ENCODE data around the gene ZNF789. TPM values are rescaled to one million over a fixed set of nuclear protein-coding genes. Genes with fewer than 3 reads are reported as not detected.

The ZNF789 gene
- total and polyA plus RNA-seq, 2 of the 13 experiments (the other 11 are each of a cell fraction or from before 2014, with no cell fraction given), result 19.8 to 25.1 TPM

DNA sequence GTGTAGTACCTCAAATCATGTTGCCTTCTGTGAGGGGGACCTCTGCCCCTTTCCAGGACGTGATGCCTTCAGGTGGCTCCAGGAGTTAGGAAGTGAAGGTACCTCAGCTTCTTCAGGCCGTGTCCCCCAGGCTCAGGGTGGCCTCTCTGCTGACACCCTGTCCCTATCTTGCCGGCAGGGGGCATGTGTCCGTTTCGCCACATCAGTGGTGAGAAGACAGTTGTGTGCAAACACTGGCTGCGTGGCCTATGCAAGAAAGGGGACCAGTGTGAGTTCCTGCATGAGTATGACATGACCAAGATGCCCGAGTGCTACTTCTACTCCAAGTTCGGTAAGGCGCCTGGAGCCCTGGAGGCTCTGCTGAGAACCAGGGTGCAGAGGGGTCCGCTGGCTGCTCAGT is 24.7 kb upstream of the ZNF789 start:
- H3K36me3 ChIP-seq (replicated peaks in 1 of 2; ENCODE audit: control insufficient read depth in 1 of 2, insufficient read depth in 2 of 2, low read length in 2 of 2), result peaks cover 32 to 84% of the 10 kb centered on the region in 2 experiments
- BruUV-seq (replicated peaks), result no TSS peak
- no peaks in the 10 kb centered on the region for H3K9me3 ChIP-seq (ENCODE audit: low read length)
- ChIA-PET POLR2A (interaction anchor here (0.7 to 1.5 kb wide), 2 partner anchors 9 to 45 kb away, joined by 3 to 4 read pairs; partner anchors contain the start of genes CPSF4 and PTCD1), CTCF (ENCODE audit: low intra/inter-chr PET ratio, low total read pairs) (no interaction called here)
- H3K4me1 ChIP-seq (ENCODE audit: insufficient read depth, low read length), result no peaks in the 10 kb centered on the region
- H3K27me3 ChIP-seq (ENCODE audit: control insufficient read depth in 1 of 2, insufficient read depth in 2 of 2, low read length in 2 of 2), result no peaks in the 10 kb centered on the region
- peak; percentile 51 for DNase-seq (ENCODE audit: low spot score)
- H2AFZ ChIP-seq (ENCODE audit: low read length), result no peak overlapping the region
- H3K9ac ChIP-seq (ENCODE audit: insufficient read depth, low read depth, low read length), result no peak overlapping the region
- ATAC-seq, result peak; percentile 82
- peaks cover 2% of the 10 kb centered on the region; the same call in 1 of the 2 replicates for H4K20me1 ChIP-seq (ENCODE audit: insufficient read depth, low read length)
- no peak overlapping the region for H3K27ac ChIP-seq (ENCODE audit: extremely low read length, insufficient read depth, low read length)
- 62% methylated on average over 7 of the region's 10 CpGs for WGBS (ENCODE audit: low lambda C conversion rate)
- no peak overlapping the region for H3K4me2 ChIP-seq (ENCODE audit: low read depth, low read length)
- no peak overlapping the region for H3K4me3 ChIP-seq (replicated peaks in 1 of 3; ENCODE audit: insufficient read depth in 1 of 3, low read depth in 2 of 3, low read length in 3 of 3)
- in situ Hi-C loops (cut with HindIII; ENCODE audit: extremely low pct_ligation_motif_present, low pct_unique_long_range_greater_than_20kb), result no loop called here
- no peaks in the 10 kb centered on the region for H3K79me2 ChIP-seq (ENCODE audit: insufficient read depth, low read length)
- intact Hi-C loops (cut with micrococcal nuclease; ENCODE audit: unreplicated experiment), result no loop called here
- peak; percentile 60 for FAIRE-seq
- TF ChIP-seq ZFP91 (CRISPR knock-in tag; IDR thresholded peaks at IDR 0.05; ENCODE audit: borderline replicate concordance), result peak; percentile 48
- TF ChIP-seq XRCC5 (optimal IDR thresholded peaks at IDR 0.05; ENCODE audit: low read length), result peak; percentile 76
- TF ChIP-seq MEIS1 (CRISPR knock-in tag; IDR thresholded peaks at IDR 0.05; ENCODE audit: borderline replicate concordance), result no peak
- no peak for TF ChIP-seq PHF8 (CRISPR knock-in tag; IDR thresholded peaks at IDR 0.05)
- no peak for TF ChIP-seq ZNF547 (CRISPR knock-in tag; IDR thresholded peaks at IDR 0.05)
- peak; percentile 38; the same call in 1 of the 2 replicates for TF ChIP-seq SMC3 (IDR thresholded peaks at IDR 0.05; ENCODE audit: low read length)
- TF ChIP-seq, protein P1, sequence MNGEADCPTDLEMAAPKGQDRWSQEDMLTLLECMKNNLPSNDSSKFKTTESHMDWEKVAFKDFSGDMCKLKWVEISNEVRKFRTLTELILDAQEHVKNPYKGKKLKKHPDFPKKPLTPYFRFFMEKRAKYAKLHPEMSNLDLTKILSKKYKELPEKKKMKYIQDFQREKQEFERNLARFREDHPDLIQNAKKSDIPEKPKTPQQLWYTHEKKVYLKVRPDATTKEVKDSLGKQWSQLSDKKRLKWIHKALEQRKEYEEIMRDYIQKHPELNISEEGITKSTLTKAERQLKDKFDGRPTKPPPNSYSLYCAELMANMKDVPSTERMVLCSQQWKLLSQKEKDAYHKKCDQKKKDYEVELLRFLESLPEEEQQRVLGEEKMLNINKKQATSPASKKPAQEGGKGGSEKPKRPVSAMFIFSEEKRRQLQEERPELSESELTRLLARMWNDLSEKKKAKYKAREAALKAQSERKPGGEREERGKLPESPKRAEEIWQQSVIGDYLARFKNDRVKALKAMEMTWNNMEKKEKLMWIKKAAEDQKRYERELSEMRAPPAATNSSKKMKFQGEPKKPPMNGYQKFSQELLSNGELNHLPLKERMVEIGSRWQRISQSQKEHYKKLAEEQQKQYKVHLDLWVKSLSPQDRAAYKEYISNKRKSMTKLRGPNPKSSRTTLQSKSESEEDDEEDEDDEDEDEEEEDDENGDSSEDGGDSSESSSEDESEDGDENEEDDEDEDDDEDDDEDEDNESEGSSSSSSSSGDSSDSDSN (CRISPR knock-in tag; IDR thresholded peaks at IDR 0.05), result no peak
- TF ChIP-seq TAF15 (IDR thresholded peaks at IDR 0.05; ENCODE audit: low read depth, low read length, poor library complexity, severe bottlenecking), result no peak
- 0 out of 2 replicates have a peak, but pooled peaks have one; percentile 27 for TF ChIP-seq THAP11 (CRISPR knock-in tag; IDR thresholded peaks at IDR 0.05)
- TF ChIP-seq ZNF574 (CRISPR knock-in tag; IDR thresholded peaks at IDR 0.05), result peak; percentile 77
- no peak for TF ChIP-seq REPIN1 (CRISPR knock-in tag; IDR thresholded peaks at IDR 0.05; ENCODE audit: borderline replicate concordance, low read depth)
- TF ChIP-seq RAD21 (CRISPR knock-in tag; IDR thresholded peaks at IDR 0.05), result peak; percentile 47
- TF ChIP-seq ARID4A (CRISPR knock-in tag; IDR thresholded peaks at IDR 0.05; ENCODE audit: borderline replicate concordance), result peak; percentile 35; the same call in 1 of the 2 replicates

All from HepG2 (cell line).